ENCODE measurements around the gene TMEM260. TPM values are rescaled to one million over a fixed set of nuclear protein-coding genes. Genes with fewer than 3 reads are reported as not detected.

TMEM260 gene
- total RNA-seq, 4 donors from 2014 or later, result 8.7 to 17.2 (median 10.9) TPM

GRCh38 chr14:56630707-56631106 is 51.1 kb downstream of the TMEM260 start:
- H3K36me3 ChIP-seq, result peaks cover 0 to 100% (median 9%) of the 10 kb centered on the region in 3 donors

GRCh38 chr14:56632195-56632594 is 52.6 kb downstream of the TMEM260 start:
- TF ChIP-seq CTCF (IDR thresholded peaks at IDR 0.05) (no peak), POLR2A (IDR thresholded peaks at IDR 0.05) (no peak)
- peaks cover under 1 to 100% (median 13%) of the 10 kb centered on the region in 3 donors for H3K36me3 ChIP-seq
- H3K4me1 ChIP-seq, result peaks cover 0 to 11% (median 0%) of the 10 kb centered on the region in 3 donors
- H3K9me3 ChIP-seq, result peaks cover 0 to 18% (median 0%) of the 10 kb centered on the region in 3 donors
- intact Hi-C loops (cut with DNase I), result no loop called here
- H3K27me3 ChIP-seq, result no peaks in the 10 kb centered on the region
- DNase-seq, result no peak
- WGBS, 2 donors, result 88 to 94% methylated on average over 2 of the region's 2 CpGs
- H3K27ac ChIP-seq, result no peak overlapping the region
- H3K4me3 ChIP-seq, result no peak overlapping the region

More at GRCh38 chr14:56630707-56631106, 51.1 kb downstream of the TMEM260 start:
- DNase-seq, result no peak
- Histone ChIP-seq H3K9me3 (peaks cover 0 to 18% (median 0%) of the 10 kb centered on the region in 3 donors), H3K27ac (no peak overlapping the region), H3K4me3 (no peak overlapping the region), H3K27me3 (no peaks in the 10 kb centered on the region), H3K4me1 (peaks cover 0 to 11% (median 0%) of the 10 kb centered on the region in 3 donors)
- intact Hi-C loops (cut with DNase I), result no loop called here
- 37 to 50% methylated on average over 3 of the region's 3 CpGs for WGBS, 2 donors
- no peak for TF ChIP-seq POLR2A (IDR thresholded peaks at IDR 0.05)
- TF ChIP-seq CTCF (IDR thresholded peaks at IDR 0.05), result no peak

DNA sequence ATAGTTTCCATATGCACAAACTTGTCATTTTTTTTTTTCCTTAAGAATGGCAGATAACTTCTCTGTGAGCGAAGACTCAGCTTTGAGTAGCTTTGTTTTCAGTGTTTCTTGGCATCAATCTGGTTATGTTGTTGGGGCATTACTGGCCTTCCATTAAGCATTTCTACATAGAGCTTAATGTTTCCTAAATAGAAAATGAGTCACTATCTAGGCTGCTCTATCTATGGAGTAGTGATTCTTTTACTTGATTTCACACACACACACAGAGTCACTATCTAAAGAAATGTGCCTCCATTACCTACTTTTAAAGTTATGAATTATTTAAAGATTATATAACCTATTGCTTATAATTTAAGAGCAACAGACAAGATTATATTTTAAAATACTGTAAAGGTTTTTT is 53.9 kb downstream of the TMEM260 start:
- H3K27ac ChIP-seq, result no peak overlapping the region
- peaks cover 5 to 100% (median 22%) of the 10 kb centered on the region in 3 donors for H3K36me3 ChIP-seq
- no peak overlapping the region for H3K4me3 ChIP-seq
- H3K27me3 ChIP-seq, result no peaks in the 10 kb centered on the region
- 87 to 100% methylated on average over 1 of the region's 1 CpG for WGBS, 2 donors
- no peak for DNase-seq
- H3K9me3 ChIP-seq, result peaks cover 0 to 18% (median 0%) of the 10 kb centered on the region in 3 donors
- intact Hi-C loops (cut with DNase I), result no loop called here
- TF ChIP-seq POLR2A (IDR thresholded peaks at IDR 0.05) (no peak), CTCF (IDR thresholded peaks at IDR 0.05) (no peak)
- H3K4me1 ChIP-seq, result peaks cover 0 to 11% (median 0%) of the 10 kb centered on the region in 3 donors

DNA sequence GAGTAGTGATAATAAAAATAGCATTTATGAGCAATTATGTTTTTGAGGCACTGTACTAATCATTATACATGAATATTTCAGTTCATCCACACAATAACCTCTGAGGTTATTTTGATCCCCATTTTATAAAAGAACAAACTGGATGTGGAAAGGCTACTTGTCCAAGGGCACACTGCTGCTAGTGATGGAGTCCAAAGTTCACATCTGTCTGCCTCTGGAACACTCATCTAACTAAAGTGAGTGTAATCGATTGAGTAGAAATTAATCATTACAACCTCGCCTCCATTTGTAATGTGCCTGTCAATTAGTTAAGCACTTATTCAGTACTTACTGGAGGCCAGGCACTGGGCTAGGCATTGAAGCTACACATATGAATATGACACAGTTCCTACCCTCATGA is 55.4 kb downstream of the TMEM260 start:
- intact Hi-C loops (cut with DNase I), result no loop called here
- WGBS, 2 donors, result 93 to 96% methylated on average over 2 of the region's 2 CpGs
- peaks cover 13 to 100% (median 35%) of the 10 kb centered on the region in 3 donors for H3K36me3 ChIP-seq
- H3K4me3 ChIP-seq, result no peak overlapping the region
- peaks cover 0 to 11% (median 0%) of the 10 kb centered on the region in 3 donors for H3K9me3 ChIP-seq
- H3K27ac ChIP-seq, result no peak overlapping the region
- DNase-seq, result no peak
- peaks cover 0 to 11% (median 0%) of the 10 kb centered on the region in 3 donors for H3K4me1 ChIP-seq
- H3K27me3 ChIP-seq, result no peaks in the 10 kb centered on the region
- no peak for TF ChIP-seq CTCF (IDR thresholded peaks at IDR 0.05)
- TF ChIP-seq POLR2A (IDR thresholded peaks at IDR 0.05), result no peak

DNA sequence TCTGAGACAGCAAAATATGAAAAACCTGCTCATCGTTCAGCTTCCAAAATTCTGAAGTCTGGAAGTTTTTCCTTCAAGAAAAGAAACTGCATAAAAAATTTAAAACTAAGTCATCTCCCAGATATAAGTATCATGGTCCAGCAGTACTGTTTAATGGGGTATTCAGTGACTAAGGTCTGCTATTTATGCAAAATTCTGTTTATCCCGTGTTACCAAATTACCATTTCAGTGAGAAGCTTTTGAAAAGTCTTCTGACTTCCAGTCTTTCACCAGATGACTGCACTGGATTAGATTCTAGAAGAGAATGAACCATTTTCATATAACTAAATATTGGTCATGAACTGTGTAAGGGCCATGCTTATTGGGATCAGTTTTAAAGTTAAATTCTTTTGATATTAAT is 67.9 kb downstream of the TMEM260 start:
- Histone ChIP-seq H3K4me1 (no peaks in the 10 kb centered on the region), H3K27me3 (no peaks in the 10 kb centered on the region), H3K9me3 (no peaks in the 10 kb centered on the region), H3K4me3 (no peak overlapping the region), H3K36me3 (peaks cover 0 to 28% (median 0%) of the 10 kb centered on the region in 3 donors), H3K27ac (no peak overlapping the region)
- intact Hi-C loops (cut with DNase I), result no loop called here
- DNase-seq, result no peak
- 89 to 95% methylated on average over 2 of the region's 2 CpGs for WGBS, 2 donors
- no peak for TF ChIP-seq POLR2A (IDR thresholded peaks at IDR 0.05)

Measured in esophagus squamous epithelium (tissue), 5 donors.